Stomach smooth muscle (tissue), 2 donors: Measurements from ENCODE around the gene BTD.

Experiments
- H3K27ac ChIP-seq: one replicate; pipeline ENCODE4 v1.7.0; 2013; ENCODE audit warnings: mild to moderate bottlenecking, low read length, inconsistent platforms
- H3K27me3 ChIP-seq, 2 donors: one replicate each; pipeline ENCODE4 v1.7.0; 2013; ENCODE audit warnings: low read length in 2 of 2; ENCODE audit not compliant: insufficient read depth in 2 of 2, control insufficient read depth in 1 of 2
- H3K36me3 ChIP-seq, 2 donors: one replicate each; pipeline ENCODE4 v1.7.0; 2013; ENCODE audit warnings: low read length in 2 of 2; ENCODE audit not compliant: control insufficient read depth in 2 of 2, insufficient read depth in 2 of 2
- H3K4me1 ChIP-seq: one replicate; pipeline ENCODE4 v1.7.0; 2013; ENCODE audit warnings: low read length; ENCODE audit not compliant: control insufficient read depth, insufficient read depth
- H3K4me3 ChIP-seq, 2 donors: one replicate each; pipeline ENCODE4 v1.7.0; 2013; ENCODE audit warnings: low read length in 2 of 2
- H3K9ac ChIP-seq, 2 donors: one replicate each; pipeline ENCODE4 v1.7.0; 2013; ENCODE audit warnings: low read length in 2 of 2, mild to moderate bottlenecking in 1 of 2
- H3K9me3 ChIP-seq, 2 donors: one replicate each; pipeline ENCODE4 v1.7.0; 2013; ENCODE audit warnings: low read length in 2 of 2; ENCODE audit not compliant: control insufficient read depth in 2 of 2
- donor health status: healthy.
- donor health status: Pancreatic carcinoma.

Gene BTD

DNA sequence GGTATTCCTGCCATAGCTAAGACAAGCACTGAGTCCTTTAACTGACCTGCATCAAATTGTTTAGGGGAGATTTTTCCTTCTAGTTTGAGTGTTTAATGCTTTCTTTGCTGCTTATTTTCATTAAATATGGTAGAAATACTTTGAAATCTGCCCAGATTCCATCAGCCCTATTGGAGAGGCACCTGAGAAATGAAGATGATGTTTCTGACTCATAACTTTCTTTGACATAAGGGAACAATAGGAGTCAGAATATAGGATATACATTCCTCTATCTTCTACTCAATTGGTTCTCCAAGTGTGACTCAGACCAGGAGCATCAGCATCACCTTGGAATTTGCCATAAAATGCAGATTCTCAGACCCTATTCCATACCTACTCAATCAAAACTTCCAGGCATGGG, 27.4 kb downstream of the BTD start:
- Histone ChIP-seq H3K36me3 (peaks cover 0 to 3% of the 10 kb centered on the region in 2 donors), H3K27ac (no peak overlapping the region), H3K9me3 (no peaks in the 10 kb centered on the region), H3K27me3 (no peaks in the 10 kb centered on the region), H3K4me3 (no peak overlapping the region), H3K9ac (no peak overlapping the region), H3K4me1 (peaks cover 13% of the 10 kb centered on the region)

DNA sequence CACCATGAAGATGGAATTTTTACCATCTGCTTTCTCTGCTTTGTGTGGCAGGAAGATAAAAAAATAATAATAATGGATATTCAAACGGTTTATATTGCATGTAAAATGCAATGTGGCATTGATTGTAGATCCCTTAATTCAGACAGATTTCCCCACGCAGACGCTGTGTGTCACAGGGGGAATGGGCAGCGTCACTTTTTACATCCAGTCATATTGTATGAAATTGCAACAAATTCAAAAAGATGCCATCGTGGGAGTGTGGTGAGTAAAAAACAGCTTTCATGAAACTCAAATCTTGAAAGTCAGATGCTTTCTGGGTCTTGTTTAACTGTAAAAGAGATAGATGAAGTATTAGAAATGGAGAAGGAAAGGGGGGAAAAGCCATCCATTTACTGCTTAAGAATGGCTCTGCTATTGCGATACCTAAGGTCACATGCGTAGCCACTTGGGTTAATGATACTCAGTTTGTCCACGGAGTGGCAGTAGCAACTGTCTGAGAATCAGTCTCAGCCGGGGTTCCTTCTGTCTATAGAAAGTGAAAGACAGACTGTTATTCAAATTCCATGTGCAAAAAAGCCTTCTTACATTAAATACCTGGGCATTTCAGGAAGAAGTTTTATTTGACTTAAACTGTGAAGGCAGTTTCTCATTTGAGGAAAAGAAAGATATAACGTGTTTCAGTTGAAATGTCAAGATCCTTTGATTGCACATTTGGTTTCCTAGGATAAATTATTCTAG, 28.5 kb downstream of the BTD start:
- H3K9ac ChIP-seq, result peak overlapping the region; percentile 0 to 6
- no peak overlapping the region for H3K27ac ChIP-seq
- no peaks in the 10 kb centered on the region for H3K9me3 ChIP-seq
- no peaks in the 10 kb centered on the region for H3K27me3 ChIP-seq
- peak overlapping the region; percentile 32 to 64 for H3K4me3 ChIP-seq
- H3K4me1 ChIP-seq, result peaks cover 21% of the 10 kb centered on the region
- peaks cover 0 to 3% of the 10 kb centered on the region in 2 donors for H3K36me3 ChIP-seq

DNA sequence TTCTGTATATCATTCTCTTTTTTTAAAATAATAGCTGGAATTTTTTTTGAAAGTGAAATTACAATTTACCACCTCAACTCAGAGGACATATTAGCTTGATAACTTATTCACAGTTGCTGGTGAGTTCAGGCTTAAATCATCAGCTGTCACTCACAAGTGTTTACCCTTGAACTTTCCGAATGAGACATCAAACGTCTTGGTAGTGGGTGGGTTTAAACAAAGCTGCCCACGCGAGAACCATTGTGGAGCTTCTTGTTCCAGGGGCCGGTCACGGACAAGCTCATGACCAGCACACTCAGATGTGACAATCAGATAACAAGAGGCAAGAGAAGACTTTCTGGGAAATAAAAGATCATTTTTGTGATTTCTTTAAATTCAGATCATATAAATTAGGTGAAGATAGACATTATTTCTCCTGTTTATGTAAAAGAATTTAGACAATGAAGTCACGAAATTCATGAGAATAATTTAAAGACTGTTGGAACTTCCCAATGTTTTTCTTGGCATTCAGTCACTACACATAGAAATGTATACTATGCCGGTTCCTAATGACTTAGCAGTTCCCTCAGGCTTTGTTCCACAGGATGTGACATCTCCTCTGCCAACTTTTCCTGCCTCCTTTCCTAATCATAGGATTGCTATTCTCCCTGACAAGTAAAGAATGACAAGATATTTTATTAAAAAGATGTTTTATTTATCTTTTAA, 29.3 kb downstream of the BTD start:
- Histone ChIP-seq H3K9ac (peak overlapping the region in 1 of 2 donors; percentile 0), H3K27me3 (no peaks in the 10 kb centered on the region)

DNA sequence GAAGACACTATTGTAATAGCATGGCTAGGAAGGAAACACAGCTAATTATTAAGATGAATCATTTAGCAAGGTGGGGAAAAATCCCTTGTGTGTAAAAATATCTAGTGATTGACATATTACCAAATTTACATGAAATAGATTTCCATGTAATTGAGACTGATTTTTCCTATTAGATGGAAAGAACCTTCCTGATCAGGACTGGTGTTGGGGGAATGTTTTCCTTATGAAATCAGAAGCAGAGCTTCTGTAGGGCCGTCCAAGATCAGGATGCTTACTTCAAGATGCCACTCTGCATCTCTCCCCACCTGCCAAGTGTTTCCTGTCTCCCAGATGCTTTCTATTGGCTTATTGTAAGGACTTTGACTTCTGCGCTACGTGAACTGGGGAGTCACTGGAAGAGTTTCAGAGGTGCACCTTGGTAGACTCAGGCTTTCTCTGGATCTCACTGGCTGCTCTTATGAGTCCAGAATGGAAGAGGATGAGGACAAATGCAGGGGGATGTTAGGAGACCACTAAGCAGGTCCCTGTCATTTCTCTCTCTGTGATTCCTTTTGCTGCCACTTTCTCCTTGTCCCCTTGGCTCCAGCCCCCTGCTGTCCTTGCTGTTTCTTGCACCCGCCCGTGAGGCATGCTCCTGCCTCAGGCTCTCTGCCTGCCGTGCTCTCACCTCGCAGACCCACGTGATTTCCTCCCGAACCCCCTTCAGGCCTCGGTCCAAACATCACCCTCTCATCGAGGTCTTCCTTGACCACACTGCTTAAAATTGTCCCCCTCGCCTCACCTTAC, 30.1 kb downstream of the BTD start:
- Histone ChIP-seq H3K9me3 (no peaks in the 10 kb centered on the region), H3K27me3 (no peaks in the 10 kb centered on the region), H3K4me3 (no peak overlapping the region), H3K36me3 (peaks cover 0 to 3% of the 10 kb centered on the region in 2 donors), H3K27ac (no peak overlapping the region), H3K4me1 (peaks cover 33% of the 10 kb centered on the region), H3K9ac (no peak overlapping the region)

More for the DNA sequence above, 29.3 kb downstream of the BTD start:
- Histone ChIP-seq H3K9me3 (no peaks in the 10 kb centered on the region), H3K4me1 (peaks cover 27% of the 10 kb centered on the region), H3K36me3 (peaks cover 0 to 3% of the 10 kb centered on the region in 2 donors), H3K4me3 (peak overlapping the region; percentile 32 to 64), H3K27ac (no peak overlapping the region)

DNA sequence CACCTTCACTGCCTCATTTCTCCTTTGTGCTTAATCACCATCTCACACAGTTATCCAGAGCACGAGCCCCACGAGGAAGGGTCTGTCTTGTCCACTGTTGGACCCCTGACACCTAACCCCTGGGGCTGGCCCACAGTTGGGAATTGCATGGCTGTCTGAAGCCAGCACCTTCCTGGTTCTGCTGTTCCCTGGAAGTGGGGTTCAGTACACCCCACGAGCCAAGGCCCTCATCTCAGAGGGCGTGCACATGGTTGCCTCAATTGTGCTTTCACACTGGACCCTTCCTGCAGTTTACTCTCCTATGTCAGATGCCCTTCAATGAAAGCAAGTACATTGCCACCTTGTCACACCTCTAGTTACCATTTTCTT, 30.7 kb downstream of the BTD start:
- Histone ChIP-seq H3K4me1 (peaks cover 36% of the 10 kb centered on the region), H3K4me3 (no peak overlapping the region), H3K27me3 (no peaks in the 10 kb centered on the region), H3K27ac (no peak overlapping the region), H3K36me3 (peaks cover 0 to 3% of the 10 kb centered on the region in 2 donors), H3K9ac (no peak overlapping the region), H3K9me3 (no peaks in the 10 kb centered on the region)

DNA sequence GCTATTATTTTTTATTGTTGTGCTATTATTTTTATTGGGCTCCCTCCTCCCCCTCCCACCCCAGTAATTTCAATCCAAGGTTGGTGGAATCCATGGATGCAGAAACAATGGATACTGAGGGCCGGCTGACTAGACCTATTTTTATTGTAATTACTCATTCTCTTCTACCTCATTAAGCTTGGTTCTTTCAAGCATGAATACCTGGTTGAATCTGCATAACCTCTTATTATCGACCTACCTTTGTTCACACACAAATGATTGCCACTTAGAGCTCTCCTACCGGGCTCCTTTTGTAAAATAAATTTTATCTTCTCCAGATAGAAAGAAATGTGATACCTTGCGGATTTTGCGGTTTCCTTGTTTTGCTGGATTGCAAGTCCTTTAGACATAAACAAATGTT, 31.6 kb downstream of the BTD start:
- peak overlapping the region; percentile 11 for H3K27ac ChIP-seq
- no peak overlapping the region for H3K4me3 ChIP-seq
- H3K9ac ChIP-seq, result no peak overlapping the region
- H3K36me3 ChIP-seq, result peaks cover 0 to 2% of the 10 kb centered on the region in 2 donors
- H3K27me3 ChIP-seq, result no peaks in the 10 kb centered on the region
- H3K4me1 ChIP-seq, result peaks cover 42% of the 10 kb centered on the region
- no peaks in the 10 kb centered on the region for H3K9me3 ChIP-seq

DNA sequence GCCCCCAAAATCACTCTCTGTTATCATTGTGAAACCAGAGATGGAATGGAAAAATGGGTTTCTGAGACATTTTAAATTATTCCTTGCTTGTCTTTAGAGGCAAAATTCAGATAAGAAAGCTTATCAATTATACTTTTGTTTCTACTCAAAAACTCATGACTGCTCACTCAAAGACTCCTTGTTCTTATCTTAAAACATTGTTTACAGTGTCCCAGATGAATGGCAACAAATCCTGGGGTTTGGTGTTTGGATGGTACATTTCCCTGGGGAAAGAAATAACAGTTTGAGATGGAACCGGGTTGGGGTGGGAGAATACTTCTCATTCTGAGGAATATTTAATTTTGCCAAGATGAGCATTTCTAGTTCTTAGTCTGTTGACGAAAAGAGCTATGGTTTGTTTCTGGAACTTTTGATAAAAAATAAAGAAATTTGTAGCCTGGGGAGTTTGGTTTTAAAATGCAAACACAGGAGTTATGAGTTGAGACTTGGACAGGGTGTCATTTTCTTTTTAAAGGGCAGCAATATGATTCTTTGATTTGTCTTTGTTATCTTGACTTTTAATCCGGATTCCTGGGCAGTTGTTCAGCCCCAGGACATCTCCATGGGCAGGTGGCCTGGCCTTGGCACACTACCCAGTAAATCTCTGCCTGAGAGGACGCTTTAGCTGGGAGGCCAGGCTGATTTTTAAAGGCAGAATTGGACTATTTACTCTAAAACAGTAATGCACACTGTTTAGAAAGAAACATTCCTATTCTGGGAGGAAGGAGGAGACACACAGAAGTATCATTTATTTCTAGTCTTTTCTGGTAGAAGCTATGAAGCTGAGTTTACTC, 32.4 kb downstream of the BTD start:
- Histone ChIP-seq H3K9ac (peak overlapping the region in 1 of 2 donors; percentile 12), H3K27me3 (no peaks in the 10 kb centered on the region), H3K4me3 (no peak overlapping the region), H3K27ac (peak overlapping the region; percentile 86), H3K9me3 (no peaks in the 10 kb centered on the region), H3K36me3 (peaks cover 0 to 1% of the 10 kb centered on the region in 2 donors), H3K4me1 (peaks cover 49% of the 10 kb centered on the region)

DNA sequence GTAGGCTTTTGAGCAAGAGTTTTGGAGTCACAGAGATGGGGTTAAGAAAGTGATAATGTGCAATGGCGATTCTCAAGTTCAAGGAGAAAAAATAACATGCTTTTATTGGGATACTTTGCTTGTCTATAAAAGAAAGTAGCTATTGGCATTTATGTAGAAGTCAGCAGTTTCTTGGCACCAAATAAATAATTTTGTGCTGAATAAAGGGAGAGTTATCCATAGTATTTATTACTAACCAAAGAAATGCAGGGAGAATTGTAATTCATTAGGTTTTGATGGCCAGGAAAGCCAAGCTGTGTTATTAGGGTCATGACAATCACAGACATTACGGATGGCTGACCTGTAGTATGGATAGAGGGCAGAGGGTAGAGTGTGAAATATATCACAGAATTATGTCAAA, 33.1 kb downstream of the BTD start:
- H3K4me1 ChIP-seq, result peaks cover 49% of the 10 kb centered on the region
- H3K4me3 ChIP-seq, result peak overlapping the region in 1 of 2 donors; percentile 54
- H3K27me3 ChIP-seq, result no peaks in the 10 kb centered on the region
- H3K9me3 ChIP-seq, result no peaks in the 10 kb centered on the region
- H3K36me3 ChIP-seq, result no peaks in the 10 kb centered on the region
- peak overlapping the region; percentile 86 for H3K27ac ChIP-seq
- H3K9ac ChIP-seq, result peak overlapping the region; percentile 12 to 37

DNA sequence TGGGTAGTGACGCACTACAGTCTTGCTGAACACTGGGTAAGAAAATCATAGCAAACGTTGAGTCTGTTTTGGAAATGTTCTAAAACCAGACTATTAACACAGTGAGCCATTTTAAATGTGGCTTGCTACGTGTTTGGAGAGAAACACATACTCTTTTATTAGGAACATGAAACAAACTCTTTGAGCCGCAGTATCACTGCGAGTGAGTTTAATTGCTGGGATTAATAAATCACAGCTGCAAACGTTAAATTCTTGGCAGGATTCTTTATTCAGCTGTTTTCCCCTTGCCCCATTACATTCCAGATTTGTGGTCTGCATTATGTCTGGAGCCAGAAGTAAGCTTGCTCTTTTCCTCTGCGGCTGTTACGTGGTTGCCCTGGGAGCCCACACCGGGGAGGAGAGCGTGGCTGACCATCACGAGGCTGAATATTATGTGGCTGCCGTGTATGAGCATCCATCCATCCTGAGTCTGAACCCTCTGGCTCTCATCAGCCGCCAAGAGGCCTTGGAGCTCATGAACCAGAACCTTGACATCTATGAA, 33.6 kb downstream of the BTD start:
- H3K4me1 ChIP-seq, result peaks cover 49% of the 10 kb centered on the region
- H3K27me3 ChIP-seq, result no peaks in the 10 kb centered on the region
- H3K27ac ChIP-seq, result peak overlapping the region; percentile 86
- H3K9ac ChIP-seq, result peak overlapping the region; percentile 12 to 51
- no peaks in the 10 kb centered on the region for H3K36me3 ChIP-seq
- peak overlapping the region; percentile 20 to 54 for H3K4me3 ChIP-seq
- no peaks in the 10 kb centered on the region for H3K9me3 ChIP-seq
